ENCODE measurements around the gene ADAMTSL3. TPM values are rescaled to one million over a fixed set of nuclear protein-coding genes. Genes with fewer than 3 reads are reported as not detected.
"Not testable (repeated sequence)": the region's sequence is repeated elsewhere in the genome, so short reads cannot be mapped to it uniquely, and the experiment has no call there.

Gene ADAMTSL3
- total RNA-seq, 1 donor from 2014 or later, result 0.05 TPM

DNA sequence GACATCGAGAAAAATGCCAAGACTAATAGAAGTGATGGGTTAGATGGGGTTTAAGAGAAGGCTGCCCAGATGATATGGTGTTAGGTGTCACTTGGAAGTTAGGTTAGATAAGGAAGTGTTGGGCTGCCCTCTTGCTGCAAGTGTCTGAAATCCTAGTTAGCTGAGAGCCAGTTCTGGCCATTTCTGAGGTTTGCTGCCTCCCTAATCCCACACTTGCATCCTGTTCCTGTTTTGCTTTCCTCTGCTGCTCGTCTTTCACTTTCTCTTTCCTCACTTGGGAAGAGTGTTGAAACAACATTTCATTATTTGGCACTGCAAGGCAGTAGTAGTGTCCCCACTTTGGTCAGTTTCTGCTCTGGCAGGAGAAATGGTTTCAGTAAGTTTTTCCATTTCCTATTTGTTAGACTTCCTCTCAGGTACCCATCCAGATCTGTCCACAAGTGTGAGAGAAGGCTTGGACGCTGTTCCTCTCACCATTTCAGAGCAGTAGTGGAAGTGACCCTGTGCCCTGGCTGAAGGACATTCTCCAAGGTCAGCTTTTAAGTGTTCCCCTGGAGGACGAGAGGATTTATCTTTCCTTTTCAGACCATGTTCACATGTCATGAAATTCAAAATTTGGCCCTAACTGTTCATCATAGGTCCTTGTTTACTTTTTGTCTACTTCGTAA, 93.3 kb downstream of the ADAMTSL3 start:
- peak; percentile 66 for DNase-seq (ENCODE audit: low read depth)

DNA sequence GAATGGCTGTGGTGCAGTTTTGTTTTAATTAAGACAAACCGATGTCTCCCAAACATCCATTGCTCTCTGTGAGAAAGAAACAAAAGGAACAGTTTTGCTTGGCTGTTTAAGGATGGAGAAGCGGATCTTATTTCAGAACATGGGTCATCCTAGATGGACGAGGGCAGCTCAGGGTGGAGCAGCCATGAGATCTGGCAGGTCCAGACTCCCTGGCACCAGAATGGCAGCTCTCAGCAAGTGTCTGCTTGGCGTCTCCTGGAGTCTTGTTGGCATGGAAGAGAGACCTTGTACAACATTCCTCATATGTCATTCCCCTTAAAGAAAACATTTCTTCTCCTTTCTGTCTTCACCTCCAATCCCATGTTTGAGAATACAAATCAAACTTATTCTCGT, 93.8 kb downstream of the ADAMTSL3 start:
- DNase-seq (ENCODE audit: low read depth), result no peak

DNA sequence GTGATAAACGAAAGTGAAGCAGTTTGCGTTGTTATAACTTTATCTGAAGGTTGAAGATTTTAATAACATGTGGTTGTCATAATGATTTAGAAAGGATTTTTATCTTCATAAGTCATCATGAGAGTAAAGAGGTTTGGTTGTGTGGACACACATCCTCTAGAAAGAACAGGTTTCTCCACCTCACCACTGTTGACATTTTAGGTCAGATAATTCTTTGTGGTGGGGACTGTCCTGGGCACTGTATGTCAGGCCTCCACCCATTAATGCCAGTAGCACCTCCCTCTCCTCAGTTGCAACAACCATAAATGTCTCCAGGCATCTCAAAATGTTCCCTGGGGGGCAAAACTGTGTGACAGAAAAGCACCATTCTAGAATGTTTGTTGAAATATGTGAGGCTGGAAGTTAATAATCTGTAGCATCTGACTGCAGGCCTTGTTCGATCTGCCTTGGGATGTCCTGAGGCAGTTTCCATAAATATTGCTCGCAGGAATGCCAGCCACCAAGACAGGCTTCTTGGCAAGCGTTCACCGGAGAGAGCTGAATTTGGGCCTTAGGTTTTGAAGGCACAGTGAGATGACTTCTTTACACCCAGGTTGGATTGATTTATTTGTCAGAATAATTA, 100.1 kb downstream of the ADAMTSL3 start:
- no peak for DNase-seq (ENCODE audit: low read depth)

DNA sequence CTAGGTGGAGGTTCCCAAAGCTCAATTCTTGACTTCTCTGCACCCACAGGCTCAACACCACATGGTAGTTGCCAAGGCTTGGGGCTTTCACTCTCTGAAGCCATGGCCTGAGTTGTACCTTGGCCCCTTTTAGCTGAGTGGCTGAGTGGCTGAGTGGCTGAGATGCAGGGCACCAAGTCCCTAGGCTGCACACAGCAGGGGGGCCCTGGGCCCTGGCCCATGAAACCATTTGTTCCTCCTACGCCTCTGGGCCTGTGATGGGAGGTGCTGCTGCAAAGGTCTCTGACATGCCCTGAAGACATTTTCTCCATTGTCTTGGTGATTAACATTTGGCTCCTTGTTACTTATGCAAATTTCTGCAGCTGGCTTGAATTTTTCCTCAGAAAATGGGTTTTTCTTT, 103.4 kb downstream of the ADAMTSL3 start:
- DNase-seq (ENCODE audit: low read depth), result not testable (repeated sequence)

DNA sequence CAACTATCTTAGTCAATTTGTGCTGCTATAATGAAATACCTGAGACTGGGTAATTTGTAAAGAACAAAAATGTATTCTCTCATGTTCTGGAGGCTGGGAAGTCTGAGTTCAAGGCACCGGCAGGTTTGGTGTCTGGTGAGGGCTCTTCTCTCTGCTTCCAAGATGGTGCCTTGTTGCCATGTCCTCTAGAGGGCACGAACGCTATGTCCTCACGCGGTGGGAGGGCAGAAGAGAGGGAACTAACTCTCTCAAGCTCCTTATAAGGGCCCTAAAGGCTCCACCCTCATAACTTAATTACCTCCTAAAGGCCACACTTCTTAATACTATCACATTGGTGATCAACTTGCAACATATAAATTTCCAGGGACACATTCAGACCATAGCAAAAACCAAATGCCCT, 108.4 kb downstream of the ADAMTSL3 start:
- no peak for DNase-seq (ENCODE audit: low read depth)

DNA sequence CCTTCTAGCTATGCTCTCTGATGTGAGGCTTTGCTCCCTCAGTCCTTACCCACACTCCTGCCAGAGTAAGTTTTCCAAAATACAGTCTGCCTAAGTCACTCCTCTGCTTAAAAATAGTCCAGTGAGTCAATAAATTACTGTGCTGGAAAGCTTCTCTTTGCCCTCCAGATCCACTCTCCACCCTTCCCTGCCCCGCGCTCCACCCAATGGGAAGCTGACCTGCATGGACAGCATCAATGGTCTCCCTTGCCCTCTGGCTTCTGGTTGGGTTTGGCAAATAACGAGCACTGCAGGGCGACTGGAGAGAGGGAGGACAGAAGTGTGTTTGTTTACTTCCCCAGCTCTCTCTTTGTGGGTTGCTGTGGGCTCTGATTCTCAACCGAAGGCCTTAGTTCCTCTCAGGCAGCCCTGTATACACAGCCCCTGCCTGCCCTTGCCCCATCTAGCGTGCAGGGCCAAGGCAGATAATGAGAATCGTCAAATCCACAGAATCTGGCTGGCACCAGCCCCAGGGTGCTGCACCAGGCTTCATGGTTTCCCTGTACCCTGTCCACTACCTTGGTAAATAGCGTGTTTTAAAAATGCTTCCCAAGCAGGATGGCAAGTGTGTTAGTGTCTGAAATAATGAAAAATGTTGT, 110.4 kb downstream of the ADAMTSL3 start:
- DNase-seq (ENCODE audit: low read depth), result peak; percentile 35

DNA sequence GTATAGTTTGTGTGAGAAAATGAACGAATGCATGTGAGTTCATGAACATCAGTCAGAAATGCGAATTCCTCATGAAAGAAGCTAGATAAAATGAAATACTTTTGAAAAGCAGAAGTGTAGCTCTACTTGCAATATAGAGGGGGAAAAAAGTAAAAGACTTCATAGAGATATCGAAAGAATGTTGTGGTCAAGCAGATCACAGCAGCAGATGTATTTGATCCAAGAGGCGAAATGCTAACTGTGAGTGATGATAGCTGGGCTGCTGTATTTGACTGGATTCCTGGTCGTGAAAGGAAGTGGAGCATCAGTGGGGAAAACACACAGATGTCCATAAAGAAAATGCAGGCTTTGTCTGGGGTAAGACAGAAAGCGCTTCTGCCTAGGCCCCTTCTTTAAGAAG, 112.4 kb downstream of the ADAMTSL3 start:
- DNase-seq (ENCODE audit: low read depth), result no peak

DNA sequence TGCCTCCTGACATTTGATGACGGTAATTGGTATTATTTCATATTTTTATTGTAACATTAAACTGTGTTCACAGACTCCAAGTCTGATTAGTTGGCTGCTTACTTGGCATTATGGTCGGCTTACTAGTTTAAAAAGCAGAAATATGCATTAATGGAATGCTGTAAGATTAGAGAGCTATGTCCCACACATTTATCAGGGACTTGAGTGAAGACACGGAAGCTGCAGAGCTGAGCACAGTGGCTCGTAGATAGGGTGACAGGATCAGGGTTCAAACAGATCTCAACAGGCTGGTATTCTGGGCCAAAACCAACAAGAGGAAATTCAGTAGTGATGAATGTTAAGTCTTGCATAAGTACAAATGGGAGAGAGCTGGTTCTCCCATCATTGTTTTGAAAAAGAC, 113.8 kb downstream of the ADAMTSL3 start:
- DNase-seq (ENCODE audit: low read depth), result no peak

DNA sequence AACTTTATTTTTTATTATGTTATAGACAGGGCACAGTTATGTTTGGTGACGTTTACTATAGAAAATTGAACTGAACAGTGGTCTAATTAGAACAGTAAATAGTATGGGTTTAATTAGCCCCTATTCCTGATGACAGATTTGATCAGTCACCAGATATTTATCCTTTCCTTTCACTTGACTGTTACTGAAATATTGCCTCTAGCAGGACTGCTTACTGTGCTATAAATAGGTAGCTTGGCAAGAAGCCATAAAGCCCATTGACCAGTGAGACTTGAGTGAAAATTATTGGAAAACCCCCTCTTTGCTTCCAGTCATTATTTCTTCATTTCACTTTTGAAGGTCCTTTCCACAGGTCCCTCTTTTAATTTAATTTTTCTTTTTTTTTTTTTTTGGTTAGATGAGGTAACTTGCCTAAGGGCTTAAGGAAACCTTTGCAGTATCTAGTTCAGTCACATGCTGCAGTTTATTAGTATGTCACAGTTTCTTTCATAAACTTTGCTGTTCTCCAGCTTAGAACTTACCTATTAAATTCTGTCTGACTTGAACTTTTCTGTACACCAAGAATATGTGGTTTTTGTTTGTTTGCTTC, 115.6 kb downstream of the ADAMTSL3 start:
- DNase-seq (ENCODE audit: low read depth), result peak; percentile 5

DNA sequence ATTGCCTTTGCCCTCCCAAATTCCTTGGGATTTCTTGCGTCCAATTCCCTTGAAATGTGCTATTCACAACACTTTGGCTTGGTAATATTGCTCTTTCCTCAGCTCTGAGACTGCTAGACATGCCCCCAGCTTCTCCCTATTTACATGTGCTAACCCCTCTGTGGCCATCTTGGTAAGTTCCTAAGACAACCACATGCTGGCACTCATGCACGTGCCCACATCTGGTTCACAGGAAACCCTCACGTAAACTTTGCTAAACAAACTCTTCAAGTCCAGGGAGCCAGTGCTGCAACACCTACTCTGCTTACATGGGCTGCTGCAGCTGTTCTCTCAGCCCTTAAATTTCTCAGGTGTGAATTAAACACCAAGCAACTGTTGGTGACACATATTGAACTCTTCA, 121.8 kb downstream of the ADAMTSL3 start:
- no peak for DNase-seq (ENCODE audit: low read depth)

DNA sequence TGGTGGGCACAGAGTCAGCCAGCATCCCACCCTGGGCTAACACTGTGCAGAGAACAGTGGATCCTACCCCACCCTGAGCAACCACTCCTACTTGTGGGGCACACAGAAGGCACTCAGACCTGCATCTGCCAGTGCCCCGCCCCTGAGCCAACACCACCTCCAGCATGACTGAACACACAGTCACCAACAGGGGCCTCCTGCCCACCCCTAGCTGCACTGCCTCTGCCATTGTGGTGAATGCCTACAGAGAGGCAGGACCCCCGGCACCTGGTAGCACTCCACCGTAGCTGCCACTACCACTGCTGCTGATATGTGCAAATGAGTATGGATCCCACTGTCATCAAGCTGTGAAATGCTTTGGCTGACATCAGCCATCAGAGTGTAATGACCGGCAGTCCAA, 123.1 kb downstream of the ADAMTSL3 start:
- DNase-seq (ENCODE audit: low read depth), result no peak

DNA sequence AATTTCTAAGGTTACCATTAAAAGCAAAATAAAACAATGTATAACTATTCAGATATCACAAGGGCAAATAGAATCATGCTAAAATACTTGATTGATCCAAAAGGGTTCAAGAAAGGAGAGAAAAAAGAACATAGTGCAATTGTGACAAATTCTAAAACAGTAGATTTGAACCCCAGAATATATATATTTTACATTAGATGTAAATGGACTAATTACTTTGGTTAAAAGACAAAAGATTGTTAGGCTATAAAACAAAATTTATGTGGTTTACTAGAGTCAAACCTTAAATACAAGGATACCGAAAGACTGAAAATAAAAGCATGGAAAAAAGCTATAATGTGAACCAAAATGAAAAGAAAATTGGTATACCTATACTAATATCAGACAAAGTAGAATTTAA, 129.3 kb downstream of the ADAMTSL3 start:
- DNase-seq (ENCODE audit: low read depth), result no peak

DNA sequence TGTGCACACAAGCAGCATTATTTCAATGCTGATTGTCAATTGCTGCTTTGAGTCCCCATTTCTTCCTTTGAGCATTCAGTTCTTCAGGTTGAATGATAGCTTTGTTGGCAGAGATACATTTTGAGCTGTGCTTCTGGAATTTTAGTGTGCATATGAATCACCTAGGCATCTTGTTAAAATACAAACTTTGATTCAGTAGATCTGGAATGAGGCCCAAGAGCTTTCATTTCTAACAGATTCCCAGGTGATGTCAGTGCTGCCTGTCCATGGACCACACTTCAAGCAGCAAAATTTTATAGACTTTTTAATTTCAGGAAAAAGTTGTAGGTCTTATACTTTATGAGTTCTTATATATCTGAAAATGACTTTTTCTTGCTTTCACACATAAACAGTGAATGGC, 131.1 kb downstream of the ADAMTSL3 start:
- DNase-seq (ENCODE audit: low read depth), result no peak

DNA sequence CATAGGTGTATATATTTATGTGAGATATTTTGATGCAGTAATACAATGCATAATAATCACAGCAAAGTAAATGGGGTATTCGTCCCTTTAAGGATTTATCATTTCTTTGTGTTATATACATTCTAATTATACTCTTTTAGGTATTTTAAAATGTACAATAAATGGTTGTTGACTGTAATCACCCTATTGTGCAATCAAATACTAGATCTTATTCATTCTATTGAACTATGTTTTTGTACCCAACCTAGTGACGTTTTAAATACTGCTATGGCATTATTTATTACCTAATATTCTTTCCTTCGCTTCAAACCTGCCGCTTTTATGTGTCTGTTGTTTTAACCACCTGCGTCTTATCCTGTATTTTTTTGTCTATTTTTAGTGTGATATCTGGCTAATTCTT, 132.4 kb downstream of the ADAMTSL3 start:
- no peak for DNase-seq (ENCODE audit: low read depth)

DNA sequence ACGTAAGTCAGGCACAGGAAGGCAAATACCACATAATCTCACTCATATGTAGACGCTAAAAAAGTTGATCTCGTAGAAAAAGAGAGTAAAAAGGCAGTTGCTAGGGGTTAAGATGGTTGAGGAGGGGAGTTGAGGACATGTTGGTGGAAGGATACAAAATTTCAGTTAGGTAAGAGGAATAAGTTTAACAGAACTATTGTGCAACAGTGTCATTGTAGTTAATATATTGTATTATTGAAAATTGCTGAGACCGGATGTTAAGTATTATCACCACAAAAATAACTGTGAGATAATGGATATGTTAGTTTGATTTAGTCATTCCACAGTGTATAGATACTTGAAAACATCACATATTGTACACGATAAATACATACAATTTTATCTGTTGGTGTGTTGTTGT, 139.1 kb downstream of the ADAMTSL3 start:
- DNase-seq (ENCODE audit: low read depth), result no peak

DNA sequence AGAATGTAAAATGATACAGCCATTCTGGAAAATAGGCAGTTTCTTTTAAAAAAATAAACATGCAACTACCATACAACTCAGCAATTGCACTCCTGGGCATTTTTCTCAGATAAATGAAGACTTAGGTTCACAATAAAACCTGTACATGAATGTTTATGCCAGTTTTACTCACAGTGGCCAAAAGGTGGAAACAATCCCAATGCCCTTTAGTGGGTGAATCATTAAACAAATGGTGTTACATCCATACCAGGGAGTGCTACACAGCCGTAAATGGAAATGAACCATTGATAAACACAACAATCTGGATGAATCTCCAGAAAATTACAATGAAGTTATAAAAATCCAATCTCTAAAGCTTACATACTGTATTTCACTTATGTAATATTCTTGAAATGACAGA, 140.3 kb downstream of the ADAMTSL3 start:
- no peak for DNase-seq (ENCODE audit: low read depth)

DNA sequence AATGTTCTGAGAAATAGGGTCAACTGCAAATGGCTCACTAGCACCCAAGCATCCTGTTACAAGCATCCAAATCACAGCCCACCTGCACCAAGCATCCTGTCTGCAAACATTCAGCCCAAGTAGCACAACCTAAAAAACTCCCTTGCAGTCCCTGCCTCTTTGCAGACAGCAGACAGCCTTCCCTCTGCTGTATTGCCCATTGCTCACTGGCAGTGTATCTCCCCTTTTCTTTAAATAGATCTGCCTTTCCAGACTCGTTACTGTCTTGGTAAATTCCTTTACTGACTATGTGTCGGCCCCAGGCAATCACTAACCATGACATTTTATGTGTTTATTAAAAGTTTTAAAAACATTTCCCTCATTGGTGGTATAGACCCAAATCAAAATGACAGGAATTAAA, 155.4 kb downstream of the ADAMTSL3 start:
- DNase-seq (ENCODE audit: low read depth), result no peak

DNA sequence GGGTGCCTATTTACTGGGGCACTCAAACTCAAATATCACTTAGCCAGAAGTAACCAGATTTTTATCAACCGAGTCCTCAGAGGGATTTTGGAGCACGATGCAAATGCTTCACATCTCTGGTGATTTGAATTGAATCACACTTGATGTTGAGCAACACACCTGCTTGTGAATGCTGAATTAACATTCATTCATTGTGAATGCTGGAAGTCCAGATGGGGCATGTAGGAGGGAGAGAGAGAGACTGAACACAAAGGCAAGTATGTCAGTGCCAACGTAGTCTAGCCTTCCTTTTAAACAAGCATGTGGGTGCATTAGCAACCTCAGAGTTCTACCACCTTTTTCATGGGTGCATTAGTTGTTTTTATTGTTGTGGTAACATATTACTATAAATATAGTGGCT, 156.2 kb downstream of the ADAMTSL3 start:
- DNase-seq (ENCODE audit: low read depth), result no peak

DNA sequence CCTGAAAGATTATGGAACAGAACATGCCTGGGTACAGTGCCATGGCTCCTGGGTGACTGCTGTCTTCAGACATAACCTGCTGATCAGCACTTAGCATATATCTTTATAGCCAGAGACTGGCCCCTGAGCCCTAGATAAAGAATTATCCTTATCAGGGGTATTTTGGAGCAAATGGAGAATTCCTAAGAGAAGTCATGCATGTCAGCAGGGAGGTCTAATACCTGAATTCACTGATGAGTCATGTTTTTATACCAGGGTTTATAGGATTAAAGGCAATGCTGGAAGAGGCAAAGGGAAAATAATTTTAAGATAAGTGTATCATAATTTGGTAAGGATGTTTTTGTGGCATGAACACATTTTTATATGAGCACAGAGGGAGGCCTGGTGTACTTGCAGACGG, 159.8 kb downstream of the ADAMTSL3 start:
- DNase-seq (ENCODE audit: low read depth), result no peak

DNA sequence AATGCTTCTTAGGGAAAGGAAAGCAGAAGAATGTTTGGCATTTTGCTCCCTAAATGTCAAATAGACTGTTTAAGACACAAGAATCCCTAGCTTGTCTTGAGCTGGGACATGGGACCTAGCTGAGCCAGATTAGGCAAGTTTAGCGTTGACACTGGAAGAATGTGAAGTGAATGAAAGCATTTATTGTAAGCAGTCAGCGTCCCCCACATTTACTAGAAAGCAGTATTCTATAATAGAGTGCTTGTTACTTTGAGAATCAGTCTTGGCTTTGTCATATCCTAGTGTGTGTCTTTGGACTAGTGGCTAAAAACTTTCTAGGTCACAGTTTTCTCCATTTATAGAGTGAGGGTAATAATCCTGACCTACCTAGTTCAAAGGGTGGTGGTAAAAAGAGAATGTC, 161.6 kb downstream of the ADAMTSL3 start:
- no peak for DNase-seq (ENCODE audit: low read depth)

DNA sequence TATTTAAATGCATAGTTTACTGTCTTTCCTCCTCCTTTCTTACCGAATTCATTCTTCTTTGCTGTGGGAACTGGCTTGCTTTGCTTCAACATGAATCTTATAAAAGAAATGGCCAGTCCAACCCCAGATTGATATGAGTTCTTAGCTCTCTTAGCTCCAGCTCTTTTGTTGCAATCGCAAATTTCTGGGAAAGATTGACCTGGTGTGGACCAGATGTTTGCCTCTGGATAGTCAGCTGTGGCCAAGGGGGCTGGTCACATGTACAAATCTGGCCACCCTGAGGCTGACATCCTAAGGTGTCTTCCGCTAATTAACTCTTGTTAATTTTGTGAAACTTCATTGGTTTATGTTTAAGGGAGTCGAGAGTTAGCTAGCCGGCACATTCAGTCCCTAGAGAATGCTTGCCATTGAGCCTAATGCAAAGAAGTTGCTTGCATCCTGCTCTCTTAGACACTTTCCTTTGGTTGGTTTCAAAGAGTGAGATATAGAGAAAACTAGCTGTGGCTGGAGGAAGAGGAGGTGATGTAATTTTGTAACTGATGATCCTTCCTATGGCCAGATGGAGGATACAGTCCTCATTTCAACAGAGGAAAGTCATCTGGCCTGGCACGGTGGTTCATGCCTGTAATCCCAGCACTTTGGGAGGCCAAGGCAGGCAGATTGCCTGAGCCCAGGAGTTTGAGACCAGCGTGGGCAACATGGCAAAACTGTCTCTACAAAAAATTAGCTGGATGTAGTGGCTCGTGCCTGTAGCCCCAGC, 162.4 kb downstream of the ADAMTSL3 start:
- no peak for DNase-seq (ENCODE audit: low read depth)

DNA sequence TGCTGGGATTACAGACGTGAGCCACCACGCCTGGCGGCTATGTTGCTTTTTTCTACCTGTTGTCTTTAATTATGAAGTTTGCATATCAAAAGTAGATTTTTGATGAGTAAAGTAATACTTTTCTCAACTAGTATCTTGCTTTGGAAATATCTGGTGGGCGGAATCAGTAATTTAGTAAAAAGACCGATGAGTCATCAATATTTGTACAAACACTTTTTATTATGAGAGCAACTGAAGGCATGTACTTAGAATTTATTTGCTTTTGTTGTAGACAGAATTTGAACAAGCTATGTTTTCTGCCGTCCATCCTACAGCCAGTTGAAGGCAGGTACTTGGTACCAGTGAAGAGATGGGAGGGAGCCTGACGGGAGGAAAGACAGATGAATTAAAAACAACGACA, 164.7 kb downstream of the ADAMTSL3 start:
- DNase-seq (ENCODE audit: low read depth), result no peak
